Measurements from ENCODE around the gene MIA.
A peak's percentile ranks its signal among the peaks of the same experiment; 100 is the strongest.
"Not testable (repeated sequence)": the region's sequence is repeated elsewhere in the genome, so short reads cannot be mapped to it uniquely, and the experiment has no call there.

The MIA gene

DNA sequence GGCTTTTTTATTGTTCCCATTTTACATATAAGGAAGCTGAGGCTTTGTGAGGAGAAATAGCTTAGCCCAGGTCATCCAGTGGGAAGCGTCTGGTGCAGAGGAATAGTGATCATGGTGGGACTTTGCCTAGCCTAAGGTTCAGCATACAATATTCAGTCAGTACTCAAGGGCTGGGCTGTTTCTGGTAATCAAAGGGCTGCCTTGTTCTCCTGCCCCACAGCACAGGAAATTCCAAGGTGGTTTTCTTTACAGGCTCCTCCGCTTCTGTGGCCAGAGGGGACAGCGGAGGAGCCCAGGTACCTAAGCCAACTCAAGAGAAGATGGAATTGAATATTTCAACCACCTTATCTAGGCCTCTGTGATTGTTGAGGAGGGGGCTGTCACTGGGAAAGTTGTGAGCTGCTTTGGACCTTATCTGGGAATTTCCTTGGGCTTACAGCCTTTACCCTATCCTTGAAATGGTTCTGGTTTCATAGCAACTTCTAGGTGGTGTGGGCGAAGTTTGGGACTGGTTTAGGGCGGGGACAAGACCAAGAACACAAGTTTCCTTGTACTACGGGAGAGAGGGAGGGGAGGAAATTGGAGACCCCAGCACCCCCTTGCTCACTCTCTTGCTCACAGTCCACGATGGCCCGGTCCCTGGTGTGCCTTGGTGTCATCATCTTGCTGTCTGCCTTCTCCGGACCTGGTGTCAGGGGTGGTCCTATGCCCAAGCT, at the start of gene MIA:
Gene MIA, plus strand, starts transcription at position 606 of the 716 bp plus-strand sequence. Its CDS starts 22 bp downstream, at position 628.
- DNase-seq = no peak

DNA sequence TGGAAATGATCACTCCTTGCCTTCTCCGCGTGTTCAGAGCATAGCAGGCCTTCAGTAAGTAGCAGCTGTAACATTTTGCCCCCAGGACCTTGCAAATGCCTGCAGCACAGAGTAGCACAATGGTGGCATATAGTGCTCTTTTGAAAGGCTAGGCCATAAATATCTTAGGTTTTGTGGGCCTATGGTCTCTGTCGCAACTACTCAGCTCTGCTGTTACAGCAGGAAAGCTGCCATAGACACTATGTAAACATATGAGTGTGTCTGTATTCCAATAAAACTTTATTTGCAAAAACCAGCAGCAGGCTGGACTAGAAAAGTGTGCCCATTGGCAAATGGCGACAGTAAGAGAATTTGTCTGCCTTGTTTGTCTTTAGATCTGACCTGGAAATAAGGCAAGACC, 49.0 kb upstream of the MIA start:
- DNase-seq = no peak

DNA sequence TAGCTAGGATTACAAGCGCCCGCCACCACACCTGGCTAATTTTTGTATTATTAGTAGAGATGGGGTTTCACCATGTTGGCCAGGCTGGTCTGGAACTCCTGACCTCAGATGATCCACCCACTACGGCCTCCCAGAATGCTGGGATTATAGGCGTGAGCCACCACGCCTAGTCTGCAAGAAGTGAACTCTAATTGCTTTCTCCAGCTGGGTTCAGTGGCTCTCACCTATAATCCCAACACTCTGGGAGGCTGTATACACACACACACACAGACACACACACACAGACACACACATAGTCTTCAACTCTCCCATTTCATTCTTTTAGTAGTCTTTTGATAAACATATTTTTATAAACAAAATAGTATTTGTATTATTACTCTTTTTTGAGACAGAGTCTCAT, 45.3 kb upstream of the MIA start:
- not testable (repeated sequence) for DNase-seq

DNA sequence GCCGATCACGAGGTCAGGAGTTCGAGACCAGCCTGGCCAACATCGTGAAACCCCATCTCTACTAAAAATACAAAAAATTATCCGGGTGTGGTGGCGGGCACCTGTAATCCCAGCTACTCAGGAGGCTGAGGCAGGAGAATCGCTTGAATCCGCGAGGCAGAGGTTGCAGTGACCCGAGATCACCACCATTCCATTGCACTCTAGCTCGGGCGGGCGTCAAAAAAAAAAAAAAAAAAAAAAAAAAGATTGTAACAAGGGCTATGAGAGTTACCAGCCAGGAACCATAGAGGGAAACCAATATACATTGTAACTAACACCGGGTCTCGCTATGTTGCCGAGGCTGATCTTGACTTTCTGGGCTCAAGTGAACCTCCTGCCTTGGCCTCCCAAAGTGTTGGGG, 43.0 kb upstream of the MIA start:
- not testable (repeated sequence) for DNase-seq

DNA sequence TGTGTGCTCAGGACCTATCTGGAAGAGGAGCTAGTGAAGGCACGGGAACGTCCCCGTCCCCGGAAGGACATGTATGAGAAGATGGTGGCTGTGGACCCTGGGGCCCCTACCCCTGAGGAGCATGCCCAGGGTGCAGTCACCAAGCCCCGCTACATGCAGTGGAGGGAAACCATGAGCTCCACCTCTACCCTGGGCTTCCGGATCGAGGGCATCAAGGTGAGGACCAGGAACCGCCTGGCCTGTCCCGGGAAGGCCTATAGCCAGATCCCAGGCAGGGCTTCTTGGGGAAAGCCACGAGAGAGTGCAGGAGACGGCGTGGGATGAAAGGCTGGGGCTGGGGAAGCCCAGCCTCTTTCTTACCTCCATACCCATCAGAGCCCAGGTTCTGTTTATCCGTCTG, 42.2 kb upstream of the MIA start:
- DNase-seq = no peak

DNA sequence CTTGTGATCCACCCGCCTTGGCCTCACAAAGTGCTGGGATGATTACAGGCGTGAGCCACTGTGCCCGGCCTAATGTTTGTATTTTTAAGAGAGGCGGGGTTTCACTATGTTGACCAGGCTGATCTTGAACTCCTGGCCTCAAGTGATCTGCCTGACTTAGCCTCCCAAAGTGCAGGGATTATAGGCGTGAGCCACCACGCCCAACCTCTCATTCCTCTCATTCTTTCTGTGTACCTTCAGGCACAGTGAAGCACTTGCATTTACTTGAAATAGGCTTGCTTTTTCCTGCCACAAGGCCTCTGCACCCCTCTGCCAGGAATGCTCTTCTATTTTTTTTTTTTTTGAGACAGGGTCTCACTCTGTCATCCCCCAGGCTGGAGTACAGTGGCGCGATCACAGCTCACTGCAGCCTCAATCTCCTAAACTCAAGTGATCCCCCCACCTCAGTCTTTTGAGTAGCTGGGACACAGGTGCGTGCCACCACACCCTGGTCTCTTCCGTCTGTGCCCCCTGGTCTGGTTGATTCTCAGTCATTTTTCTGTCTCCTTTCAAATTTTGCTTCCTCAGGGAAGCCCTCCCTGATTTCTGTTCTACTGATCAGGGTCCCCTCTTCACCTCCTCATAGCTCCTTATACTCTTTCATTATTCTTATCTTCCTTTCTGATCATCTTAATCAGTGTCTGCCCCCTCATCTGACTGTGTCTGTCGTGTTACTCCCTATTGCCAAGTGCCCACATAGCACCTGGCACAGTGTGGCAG, 40.1 kb upstream of the MIA start:
- DNase-seq = no peak

DNA sequence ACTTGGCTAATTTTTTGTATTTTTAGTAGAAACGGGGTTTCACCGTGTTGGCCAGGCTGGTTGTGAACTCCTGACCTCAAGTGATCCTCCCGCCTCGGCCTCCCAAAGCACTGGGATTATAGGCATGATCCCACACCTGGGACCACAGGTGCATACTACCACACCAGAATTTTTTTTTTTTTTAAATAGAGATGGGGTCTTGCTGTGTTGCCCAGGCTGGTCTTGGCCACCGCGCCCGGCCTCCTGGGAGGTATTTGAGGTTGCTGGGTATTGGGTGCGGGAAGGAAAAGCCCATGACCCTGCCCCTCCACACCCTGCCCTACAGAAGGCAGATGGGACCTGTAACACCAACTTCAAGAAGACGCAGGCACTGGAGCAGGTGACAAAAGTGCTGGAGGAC, 38.7 kb upstream of the MIA start:
- DNase-seq = no peak

DNA sequence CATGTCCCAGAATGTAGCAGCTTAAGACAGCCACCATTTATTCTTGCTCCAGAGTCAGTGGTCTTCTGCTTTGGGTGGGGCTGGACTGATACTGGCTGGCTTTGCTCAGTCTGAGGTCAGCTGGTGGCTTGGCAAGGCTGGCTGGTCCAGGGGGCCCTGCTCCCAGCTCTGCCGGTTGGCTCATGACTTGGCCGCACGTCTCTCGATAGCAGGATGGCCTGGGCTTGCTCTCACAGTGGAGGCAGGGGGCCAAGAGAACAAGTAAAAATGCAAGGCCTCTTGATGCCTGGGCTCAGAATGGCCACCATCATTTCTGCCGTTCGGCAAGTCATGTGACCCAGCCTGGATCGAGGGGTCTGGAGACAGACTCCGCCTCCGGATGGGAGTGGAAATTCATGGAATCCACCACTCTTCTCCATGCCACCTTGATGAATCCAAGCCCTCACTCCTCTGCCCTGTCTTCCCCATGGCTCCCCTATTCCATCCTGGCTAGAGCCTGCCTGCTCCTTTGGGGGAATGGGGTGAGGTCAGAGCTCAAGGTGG, 38.1 kb upstream of the MIA start:
- no peak for DNase-seq

DNA sequence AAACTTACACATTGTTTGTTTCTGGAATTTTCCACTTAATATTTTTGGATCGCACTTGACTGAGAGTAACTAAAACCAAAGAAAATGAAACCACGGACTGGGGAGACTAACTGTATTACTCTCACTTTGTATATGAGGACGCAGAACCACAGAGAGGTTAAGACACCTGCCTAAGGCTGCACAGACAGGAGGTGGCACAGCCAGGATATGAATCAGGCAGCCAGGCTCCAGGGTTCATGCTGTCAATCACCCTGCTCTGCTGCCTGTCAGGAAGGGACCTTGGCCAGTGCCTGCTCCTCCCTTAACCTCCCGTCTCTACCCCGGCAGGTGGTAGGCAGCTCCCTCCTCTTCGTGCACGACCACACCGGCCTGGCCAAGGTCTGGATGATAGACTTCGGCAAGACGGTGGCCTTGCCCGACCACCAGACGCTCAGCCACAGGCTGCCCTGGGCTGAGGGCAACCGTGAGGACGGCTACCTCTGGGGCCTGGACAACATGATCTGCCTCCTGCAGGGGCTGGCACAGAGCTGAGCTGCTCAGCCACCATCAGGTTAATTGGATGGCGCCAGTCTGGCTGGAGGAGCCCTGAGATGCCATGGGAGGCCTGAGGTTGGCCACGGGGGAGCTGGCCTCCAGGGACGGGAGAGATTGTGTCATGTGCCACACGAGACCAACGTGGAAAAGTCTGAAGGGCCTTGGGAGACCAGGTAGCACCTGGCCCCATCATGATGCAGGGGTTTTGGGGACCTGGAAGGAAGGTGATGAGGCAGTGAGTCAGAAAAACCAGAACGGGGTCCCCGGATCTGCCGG, 36.1 kb upstream of the MIA start:
- DNase-seq = no peak

DNA sequence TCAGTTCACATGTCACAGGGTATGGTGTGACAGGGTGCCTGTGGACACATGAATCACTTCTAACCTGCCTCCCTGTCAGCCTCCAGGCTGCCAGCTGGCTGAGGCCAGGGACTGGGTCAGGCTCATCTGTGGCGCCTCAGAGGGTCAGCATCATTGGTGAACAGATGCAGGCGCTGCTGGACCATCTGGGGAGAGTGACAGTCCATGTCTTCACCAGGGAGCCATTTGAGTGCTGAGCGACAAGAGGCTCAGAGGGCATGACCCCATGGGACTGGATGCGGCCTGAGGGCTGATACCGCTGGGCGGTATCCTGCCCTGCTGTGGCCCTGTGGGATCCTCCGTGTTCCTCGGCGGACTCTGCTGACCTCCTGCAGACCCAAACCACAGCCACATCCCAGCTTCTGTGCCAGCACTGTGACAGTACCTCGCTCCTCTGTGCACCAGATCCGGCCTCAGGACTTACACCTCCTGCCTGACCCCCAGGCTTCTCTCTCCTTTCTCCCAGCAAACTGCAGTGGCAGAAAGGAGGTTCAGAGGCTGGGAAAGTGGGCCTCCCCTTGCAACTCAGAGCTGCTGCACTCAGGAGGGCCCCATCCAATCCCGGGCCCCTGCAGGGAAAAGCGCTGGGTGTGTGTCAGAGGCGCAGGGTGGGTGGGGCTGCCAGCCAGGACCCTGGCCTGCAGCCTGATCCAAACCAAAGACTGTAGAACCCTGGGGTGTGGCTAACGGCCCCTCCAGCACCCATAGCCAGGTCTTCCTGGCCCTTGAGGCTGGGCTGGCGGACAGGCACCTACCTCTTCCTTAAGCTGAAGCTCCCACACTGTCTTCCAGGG, 35.2 kb upstream of the MIA start:
- no peak for DNase-seq

DNA sequence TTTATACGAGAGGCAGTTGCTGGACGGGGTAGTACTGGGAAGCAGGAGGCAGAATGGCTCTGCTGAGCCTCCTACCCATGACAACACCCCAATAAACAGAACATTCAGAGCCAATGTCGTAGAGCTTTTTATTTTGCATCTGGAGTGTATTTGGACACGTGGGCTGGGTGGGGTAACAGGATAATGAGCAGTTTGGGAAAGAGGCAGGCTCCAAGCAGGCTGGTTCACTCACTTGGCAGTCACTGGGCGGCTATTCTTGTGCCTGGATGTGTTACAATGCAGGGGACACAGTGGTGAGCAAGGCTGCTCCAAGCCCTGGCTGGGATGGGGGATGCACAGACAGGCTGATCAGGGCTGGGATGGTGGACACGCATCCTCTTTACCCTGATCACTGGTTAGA, 34.6 kb upstream of the MIA start:
- no peak for DNase-seq

DNA sequence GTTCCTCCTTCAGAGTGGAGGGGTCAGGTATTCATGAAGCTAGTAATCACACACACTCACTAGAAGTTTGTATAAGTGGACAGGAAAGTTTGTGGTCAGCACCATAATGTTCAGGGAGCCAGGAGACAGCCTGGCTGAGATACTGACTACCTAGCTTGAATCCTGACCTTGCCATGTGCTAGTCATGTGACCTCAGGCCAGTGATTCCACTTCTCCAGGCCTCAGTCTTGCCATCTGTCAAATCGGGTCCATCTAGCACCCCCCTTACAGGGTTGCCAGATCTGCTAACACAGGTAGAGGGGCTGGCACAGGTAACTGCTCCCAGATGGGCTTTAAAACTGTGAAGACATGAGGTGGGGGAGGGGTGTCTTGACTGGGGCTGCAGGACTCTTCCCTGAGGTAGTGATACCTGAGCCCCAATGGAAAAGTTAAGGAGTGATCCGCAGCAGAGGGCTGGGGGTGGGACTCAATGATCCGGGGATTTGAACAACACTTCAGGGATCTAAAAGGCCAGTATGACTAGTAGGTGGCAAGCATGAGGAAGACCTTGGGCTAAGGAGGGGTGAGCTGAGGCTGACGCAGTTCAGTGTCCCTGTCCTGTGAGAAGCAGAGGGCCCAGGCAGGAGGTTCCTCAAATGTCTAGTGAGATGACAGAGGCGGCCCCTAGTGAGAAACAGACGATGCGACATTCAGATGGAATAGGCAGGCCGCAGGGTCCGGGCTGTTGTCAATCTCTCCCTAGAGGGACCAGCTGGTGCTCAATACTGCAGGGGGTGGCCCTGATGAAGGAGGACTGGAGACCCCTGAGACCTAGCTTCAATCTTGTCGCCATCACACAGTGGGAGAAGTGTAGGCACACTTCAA, 33.6 kb upstream of the MIA start:
- no peak for DNase-seq

DNA sequence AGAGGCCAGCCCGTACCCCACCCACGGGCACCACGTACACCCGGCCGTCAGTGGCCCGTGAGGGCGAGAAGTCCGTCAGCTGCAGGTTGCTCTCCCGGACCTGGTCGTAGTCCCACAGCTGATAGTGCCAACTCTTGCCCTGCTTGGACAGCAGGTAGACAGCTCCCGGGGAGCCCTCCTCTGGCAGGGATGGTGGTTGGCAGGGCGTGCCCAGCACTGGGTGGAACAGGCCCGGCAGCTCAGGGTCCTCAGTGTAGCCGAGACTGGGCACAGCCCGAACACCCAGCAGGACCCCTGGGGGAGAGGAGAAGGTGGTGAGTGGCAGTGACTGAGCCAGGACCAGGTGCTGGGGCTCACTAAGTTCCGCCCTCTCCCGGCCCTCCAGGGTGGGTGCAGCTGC, 32.8 kb upstream of the MIA start:
- DNase-seq = no peak

DNA sequence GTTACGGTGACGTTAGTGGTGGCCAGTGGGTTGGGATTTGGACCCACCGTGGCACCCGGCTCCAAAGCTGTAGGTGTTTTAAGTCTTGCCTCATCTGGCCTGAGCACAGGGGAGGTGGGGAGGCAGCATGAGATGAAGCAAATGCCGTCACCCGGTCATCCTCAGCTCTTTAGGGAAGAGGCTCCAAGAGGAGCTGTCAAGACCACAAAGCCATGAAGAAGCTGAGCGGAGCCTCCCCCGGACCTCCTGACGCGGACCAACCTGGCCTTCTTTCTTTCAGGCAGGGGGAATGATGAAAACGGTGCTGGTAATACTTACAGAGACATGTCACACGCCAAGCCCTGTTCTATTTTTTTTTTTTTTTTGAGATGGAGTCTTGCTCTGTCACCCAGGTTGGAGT, 32.4 kb upstream of the MIA start:
- DNase-seq = no peak

DNA sequence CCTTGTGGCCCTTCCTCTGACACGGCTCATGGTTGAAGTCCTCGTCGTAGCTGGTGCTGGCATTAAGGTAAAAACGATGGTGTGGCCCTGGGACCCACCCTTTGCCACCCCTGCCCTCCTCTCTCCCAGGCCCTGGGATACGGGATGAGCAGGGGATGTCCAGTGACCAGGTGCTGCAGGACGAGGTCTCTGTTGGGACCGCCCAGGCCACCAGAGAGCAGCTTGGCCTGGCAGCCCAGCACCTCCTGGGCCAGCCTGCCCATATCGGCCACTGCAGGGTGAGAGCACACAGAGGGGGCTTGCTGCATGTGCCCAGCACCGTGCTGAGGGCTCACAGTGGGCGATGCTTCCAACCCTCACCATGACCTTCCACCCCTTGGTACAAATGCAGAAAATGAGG, 31.4 kb upstream of the MIA start:
- DNase-seq = no peak

DNA sequence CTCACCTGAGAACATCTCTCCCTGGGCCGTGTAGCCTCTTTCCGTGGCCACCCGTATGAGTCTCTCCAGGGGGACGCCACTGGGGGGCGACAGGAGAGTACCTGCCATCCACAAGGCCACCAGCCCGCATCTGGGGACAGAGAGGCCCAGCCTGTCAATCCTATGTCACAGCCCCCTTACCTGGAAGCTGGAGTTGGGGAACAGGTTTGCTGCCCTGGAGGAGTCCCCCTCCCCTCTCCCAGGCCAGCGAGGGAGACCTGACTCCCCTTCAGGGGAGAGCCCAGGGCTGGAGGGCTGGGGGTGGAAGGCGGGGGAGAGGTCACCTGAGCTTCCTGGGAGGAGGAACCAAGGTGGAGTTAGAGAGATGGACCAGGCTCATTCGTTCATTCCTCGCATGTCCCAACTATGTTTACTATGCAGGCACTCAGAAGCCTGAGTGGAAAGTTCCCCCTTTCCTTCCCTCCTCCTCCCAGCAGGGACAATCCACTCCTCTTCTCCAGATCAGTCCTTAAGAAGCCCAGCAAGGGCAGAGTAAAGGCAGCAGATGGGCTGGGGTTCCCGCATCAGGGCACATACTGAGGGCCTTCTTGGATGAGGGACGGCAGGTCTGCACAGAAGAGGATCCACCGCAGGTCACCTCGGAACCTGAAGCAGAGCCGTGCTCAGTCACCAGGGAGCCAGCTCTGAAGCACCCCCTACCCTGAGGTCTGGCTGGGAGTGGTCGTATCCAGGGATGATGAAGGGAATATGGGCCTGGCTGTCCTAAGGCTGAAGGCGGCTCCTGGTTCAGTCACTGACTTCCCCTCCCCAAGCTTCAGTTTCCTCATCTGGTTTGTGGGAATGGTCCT, 30.5 kb upstream of the MIA start:
- peak; percentile 42 for DNase-seq

DNA sequence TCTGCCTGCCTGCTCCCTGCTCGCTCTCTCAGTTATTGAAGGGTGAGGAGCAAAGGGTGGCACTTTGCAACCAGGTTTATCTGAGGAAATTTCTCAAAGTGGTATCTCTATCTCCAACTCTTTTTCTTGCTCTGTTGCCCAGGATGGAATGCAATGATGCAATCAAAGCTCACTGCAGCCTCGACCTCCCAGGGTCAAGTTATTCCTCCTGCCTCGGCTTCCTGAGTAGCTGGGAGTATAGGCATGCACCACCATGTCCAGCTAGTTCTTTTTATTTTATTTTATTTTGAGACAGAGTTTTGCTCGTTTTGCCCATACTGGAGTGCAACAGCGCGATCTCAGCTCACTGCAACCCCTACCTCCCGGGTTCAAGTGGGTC, 29.9 kb upstream of the MIA start:
- no peak for DNase-seq

DNA sequence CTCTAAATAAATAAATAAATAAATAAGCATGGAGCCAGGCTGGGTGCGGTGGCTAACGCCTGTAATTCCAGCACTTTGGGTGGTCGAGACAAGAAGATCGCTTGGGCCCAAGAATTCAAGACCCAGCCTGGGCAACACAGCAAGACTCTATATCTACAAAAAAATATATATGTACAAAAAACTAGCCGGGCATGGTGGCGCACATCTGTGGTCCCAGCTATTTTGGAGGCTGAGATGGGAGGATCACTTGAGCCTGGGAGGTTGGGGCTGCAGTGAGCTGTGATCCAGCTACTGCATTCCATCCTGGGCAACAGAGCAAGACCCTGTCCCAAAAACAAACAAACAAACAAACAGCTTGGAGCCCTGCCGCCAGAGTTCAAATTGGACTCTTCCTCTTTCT, 27.8 kb upstream of the MIA start:
- no peak for DNase-seq

DNA sequence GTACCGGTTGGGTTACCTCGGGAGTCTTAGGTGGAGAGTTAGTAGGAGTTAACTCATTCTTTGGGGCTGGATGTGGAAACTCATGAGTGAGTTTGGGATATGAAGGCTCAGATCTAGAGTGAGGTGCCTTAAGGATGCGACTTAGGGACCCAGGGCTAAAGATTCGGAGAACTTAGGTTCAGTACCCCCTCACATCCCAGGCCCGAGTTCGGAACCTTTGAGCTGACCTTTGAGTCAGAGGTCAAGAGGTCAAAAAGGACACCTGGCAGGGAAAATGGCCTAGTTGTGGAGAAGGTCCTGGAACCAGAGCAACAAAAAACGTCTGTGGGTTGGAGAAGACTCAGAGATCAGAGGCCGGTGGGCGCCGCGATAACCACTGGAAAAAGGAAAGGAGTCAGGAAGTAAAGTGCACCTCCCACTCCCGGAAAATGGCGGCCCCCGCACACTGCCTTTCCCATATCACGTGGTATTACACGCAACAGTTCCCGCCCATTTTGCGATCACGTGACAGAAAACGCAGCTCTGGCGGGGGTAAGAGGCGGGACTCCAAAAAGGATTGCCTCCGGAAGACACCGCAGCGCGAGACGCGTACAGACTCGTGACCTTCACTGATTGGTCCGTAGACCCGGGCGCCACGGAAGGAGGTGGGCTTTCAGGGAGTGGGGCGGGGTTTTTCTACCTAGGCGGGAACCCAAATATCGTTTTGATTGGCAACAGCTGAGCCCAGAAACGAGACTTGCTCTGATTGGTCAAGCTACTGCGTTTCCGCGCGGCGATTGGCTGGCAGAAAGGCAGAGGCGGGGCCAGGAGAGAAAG, 25.1 kb upstream of the MIA start, which contains the start of gene ACTMAP:
Gene ACTMAP, minus strand, starts transcription at position 420 of the 816 bp plus-strand sequence. CDS start 674 bp downstream, outside the sequence.
- peak; percentile 100 for DNase-seq
